GM12864 (cell line): Measurements from ENCODE around the gene PALLD.

Experiments used
- DNase-seq: peaks from one replicate; pipeline ENCODE4 v3.0.0-alpha.2; 2011; ENCODE audit warnings: low read depth
- H3K4me3 ChIP-seq: 2 replicates; pipeline ENCODE4 v1.5.1; 2011; ENCODE audit warnings: mild to moderate bottlenecking, low read depth, low read length, control low read depth
- TF ChIP-seq, protein P1 (sequence below): IDR thresholded peaks from 2 replicates; pipeline ENCODE4 v1.5.1; 2011; ENCODE audit warnings: low read depth, mild to moderate bottlenecking, moderate library complexity, low read length, control low read depth, inconsistent platforms; ENCODE audit errors: missing control alignments

The PALLD gene

DNA sequence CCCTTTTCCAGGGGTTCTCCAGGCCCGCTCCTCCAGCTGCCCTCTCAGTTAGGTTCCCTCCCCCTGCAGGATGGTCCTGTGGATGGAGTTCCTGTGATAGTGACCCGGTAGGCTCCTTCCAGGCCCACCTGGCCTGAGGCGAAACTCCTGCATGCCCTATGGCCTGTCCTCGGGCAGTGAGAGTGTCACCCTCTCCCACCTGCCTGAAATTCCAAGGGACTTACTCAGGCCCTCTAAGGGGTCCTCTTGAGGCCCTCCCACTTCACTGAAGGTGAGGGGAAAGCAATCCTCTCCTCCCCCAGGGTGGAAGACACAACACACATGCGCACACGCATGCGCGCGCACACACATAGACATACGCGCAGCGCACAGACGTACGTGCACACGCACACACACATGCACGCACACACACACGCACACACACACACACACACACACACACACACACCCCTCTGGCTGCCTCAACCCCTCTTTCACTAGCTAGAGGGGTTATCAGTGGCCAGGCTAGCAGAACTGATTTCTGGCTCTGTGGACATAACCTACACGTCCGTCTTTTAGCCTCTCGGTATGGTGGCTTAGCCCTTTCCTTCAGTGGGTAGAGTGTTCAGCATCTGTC is 297.3 kb downstream of the PALLD start:
- no peak for DNase-seq
- TF ChIP-seq, protein P1, sequence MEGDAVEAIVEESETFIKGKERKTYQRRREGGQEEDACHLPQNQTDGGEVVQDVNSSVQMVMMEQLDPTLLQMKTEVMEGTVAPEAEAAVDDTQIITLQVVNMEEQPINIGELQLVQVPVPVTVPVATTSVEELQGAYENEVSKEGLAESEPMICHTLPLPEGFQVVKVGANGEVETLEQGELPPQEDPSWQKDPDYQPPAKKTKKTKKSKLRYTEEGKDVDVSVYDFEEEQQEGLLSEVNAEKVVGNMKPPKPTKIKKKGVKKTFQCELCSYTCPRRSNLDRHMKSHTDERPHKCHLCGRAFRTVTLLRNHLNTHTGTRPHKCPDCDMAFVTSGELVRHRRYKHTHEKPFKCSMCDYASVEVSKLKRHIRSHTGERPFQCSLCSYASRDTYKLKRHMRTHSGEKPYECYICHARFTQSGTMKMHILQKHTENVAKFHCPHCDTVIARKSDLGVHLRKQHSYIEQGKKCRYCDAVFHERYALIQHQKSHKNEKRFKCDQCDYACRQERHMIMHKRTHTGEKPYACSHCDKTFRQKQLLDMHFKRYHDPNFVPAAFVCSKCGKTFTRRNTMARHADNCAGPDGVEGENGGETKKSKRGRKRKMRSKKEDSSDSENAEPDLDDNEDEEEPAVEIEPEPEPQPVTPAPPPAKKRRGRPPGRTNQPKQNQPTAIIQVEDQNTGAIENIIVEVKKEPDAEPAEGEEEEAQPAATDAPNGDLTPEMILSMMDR = no peak
- H3K4me3 ChIP-seq = no peak overlapping the region

DNA sequence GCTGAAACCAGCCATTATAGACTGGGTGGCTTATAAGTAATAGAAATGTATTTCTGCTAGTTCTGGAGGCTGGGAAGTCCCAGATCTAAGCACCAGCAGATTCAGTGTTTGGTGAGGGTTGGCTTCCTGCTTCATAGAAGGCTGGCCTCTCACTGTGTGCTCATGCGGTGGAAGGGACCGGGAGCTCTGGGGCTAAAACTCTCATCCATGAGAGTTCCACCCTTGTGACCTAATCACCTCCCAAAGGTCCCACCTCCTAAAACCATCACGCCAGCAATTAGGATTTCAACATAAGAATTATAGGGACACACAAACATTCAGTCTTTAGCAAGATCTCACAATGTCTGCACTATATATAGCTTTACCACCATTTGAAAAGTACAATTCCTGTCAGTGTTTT is 298.0 kb downstream of the PALLD start:
- TF ChIP-seq, protein P1 = no peak
- DNase-seq = no peak
- no peak overlapping the region for H3K4me3 ChIP-seq

DNA sequence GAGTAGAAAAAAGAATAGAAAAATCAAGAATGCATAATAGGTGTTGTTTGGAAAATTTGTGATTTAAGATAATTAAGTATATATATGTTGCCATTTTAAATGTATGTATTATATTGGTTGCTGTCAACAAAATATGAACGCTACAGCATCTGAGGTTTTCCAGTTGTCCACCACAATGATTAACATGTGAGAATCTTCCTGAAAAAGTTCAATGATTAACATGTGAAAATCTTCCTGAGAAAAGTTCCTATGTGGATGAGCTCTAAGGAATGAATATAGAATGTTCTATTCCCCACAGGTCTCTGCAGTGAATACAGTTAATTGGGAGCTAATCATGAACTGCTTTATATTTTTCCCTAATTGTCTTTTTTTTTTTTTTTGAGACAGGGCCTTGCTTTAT is 298.5 kb downstream of the PALLD start:
- no peak for DNase-seq
- H3K4me3 ChIP-seq = no peak overlapping the region
- TF ChIP-seq, protein P1 = no peak

DNA sequence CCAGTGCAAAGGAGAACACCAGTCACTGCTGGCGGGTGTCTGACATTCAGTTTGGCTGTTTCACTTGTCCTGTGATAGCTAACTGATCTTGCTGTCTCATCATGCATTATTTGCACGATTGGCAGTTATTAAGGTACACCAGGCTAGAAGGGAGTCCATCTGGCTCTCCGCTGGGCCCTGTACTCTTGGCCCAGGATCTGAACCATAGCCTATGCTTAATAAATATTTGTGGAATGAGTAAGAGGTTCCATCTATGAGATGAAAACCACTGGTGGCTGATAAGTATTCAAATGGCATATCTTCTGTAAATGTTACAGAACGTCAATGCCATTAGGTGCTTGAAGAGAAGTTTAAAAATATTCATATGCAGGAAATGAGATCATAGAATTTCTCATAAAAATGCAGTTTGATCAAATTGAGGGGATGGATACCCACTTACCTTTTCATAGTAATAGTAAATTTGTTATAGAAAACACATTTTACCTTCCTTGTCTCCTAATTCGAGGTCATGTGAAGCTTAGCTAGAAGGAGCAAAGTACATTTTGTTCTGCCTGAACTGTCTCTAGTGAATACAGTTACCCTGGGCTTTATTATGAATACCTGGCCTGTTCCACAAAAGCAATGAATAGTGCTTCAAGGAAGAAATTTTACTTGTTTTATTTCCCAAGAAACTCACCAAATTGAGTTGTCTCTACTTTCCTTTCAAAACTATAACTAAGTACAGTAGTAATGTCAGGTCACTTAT is 299.7 kb downstream of the PALLD start:
- no peak for DNase-seq
- no peak overlapping the region for H3K4me3 ChIP-seq
- TF ChIP-seq, protein P1 = no peak

DNA sequence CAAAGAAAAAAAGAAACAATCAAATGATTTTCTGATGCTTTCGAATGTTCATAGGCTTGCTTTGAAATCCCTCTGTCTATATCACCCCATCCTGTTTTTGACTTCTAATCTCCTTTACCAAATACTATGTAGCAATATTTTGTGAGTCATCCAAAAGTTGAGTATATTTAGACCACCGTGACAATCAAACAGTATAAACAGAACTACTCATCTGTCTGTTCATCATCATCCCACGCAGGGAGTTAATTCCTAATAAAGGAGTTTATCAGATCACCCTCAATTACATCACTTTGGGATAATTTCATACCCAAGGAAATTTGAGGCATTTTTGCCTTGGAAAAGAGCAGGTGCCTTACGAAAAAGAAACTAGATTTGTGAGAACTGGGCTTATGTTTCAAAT is 300.3 kb downstream of the PALLD start:
- no peak for DNase-seq
- H3K4me3 ChIP-seq = no peak overlapping the region
- TF ChIP-seq, protein P1 = no peak

- DNase-seq = no peak
- no peak overlapping the region for H3K4me3 ChIP-seq
- TF ChIP-seq, protein P1 = no peak
Measured at GRCh38 chr4:168797738-168798375, 301.0 kb downstream of the PALLD start.
